ENCODE results near the gene VPS13A.

- TF ChIP-seq POLR2AphosphoS2 (IDR thresholded peaks at IDR 0.05; ENCODE audit: low read depth, low read length) (no peak), CBFB (CRISPR knock-in tag; IDR thresholded peaks at IDR 0.05) (no peak), EZH2 (conservative IDR thresholded peaks at IDR 0.05; ENCODE audit: low read depth, low read length) (no peak), CHCHD3 (CRISPR knock-in tag; IDR thresholded peaks at IDR 0.05) (no peak), YY1 (IDR thresholded peaks at IDR 0.05; ENCODE audit: insufficient read depth, insufficient replicate concordance, low read depth, low read length) (no peak), ZNF160 (CRISPR knock-in tag; IDR thresholded peaks at IDR 0.05) (no peak), GTF2F1 (IDR thresholded peaks at IDR 0.05; ENCODE audit: low read length) (no peak), SIN3A (IDR thresholded peaks at IDR 0.05; ENCODE audit: borderline replicate concordance, low read depth, low read length) (no peak), MAX (IDR thresholded peaks at IDR 0.05) (no peak)
These were observed 243.3 kb downstream of the VPS13A start for GRCh38 chr9:77420641-77421040.

Measured in HepG2 (cell line).